ENCODE measurements around the gene SMTNL1.

- TF ChIP-seq CTCF (IDR thresholded peaks at IDR 0.05; ENCODE audit: low read length), result no peak
- TF ChIP-seq EZH2 (optimal IDR thresholded peaks at IDR 0.05; ENCODE audit: low read depth, low read length), result no peak
- no peak for TF ChIP-seq EZH2phosphoT487 (IDR thresholded peaks at IDR 0.05; ENCODE audit: low read length)
Observed at GRCh38 chr11:57511741-57512430, 25.5 kb upstream of the SMTNL1 start.

Data from MM.1S (cell line).